AG08396 (cell line): ENCODE data around the gene CADPS2.

Experiments
- DNase-seq: peaks from one replicate; pipeline ENCODE4 v3.0.0; 2012; ENCODE audit warnings: low spot score, mixed read lengths

CADPS2 gene

GRCh38 chr7:122448893-122449589 lies 437.2 kb downstream of the CADPS2 start:
- no peak for DNase-seq

- no peak for DNase-seq
Observed at GRCh38 chr7:122442929-122443328, 443.3 kb downstream of the CADPS2 start.

- DNase-seq, result no peak
Observed at GRCh38 chr7:122438492-122438891, 447.8 kb downstream of the CADPS2 start.

GRCh38 chr7:122438006-122438405 lies 448.3 kb downstream of the CADPS2 start:
- no peak for DNase-seq

- no peak for DNase-seq
Observed at GRCh38 chr7:122433765-122434164, 452.5 kb downstream of the CADPS2 start.

- no peak for DNase-seq
Observed at GRCh38 chr7:122430710-122431109, 455.6 kb downstream of the CADPS2 start.

GRCh38 chr7:122429926-122430325 lies 456.3 kb downstream of the CADPS2 start:
- no peak for DNase-seq

- DNase-seq, result no peak
Observed at GRCh38 chr7:122425731-122426130, 460.5 kb downstream of the CADPS2 start.

GRCh38 chr7:122423591-122423990 lies 462.7 kb downstream of the CADPS2 start:
- DNase-seq, result no peak

GRCh38 chr7:122416336-122416735 lies 469.9 kb downstream of the CADPS2 start:
- no peak for DNase-seq

GRCh38 chr7:122415510-122415909 lies 470.8 kb downstream of the CADPS2 start:
- no peak for DNase-seq

GRCh38 chr7:122413339-122413738 lies 472.9 kb downstream of the CADPS2 start:
- no peak for DNase-seq

GRCh38 chr7:122412883-122413282 lies 473.4 kb downstream of the CADPS2 start:
- DNase-seq, result peak; percentile 7

- DNase-seq, result no peak
Observed at GRCh38 chr7:122412441-122412840, 473.8 kb downstream of the CADPS2 start.

- DNase-seq, result no peak
Observed at GRCh38 chr7:122407195-122407594, 479.1 kb downstream of the CADPS2 start.

GRCh38 chr7:122403113-122403512 lies 483.1 kb downstream of the CADPS2 start:
- DNase-seq, result no peak

- no peak for DNase-seq
Observed at GRCh38 chr7:122402235-122402634, 484.0 kb downstream of the CADPS2 start.

- no peak for DNase-seq
Observed at GRCh38 chr7:122397381-122397780, 488.9 kb downstream of the CADPS2 start.

GRCh38 chr7:122394512-122394911 lies 491.7 kb downstream of the CADPS2 start:
- DNase-seq, result no peak

- DNase-seq, result no peak
Observed at GRCh38 chr7:122384528-122384927, 501.7 kb downstream of the CADPS2 start.

- DNase-seq, result no peak
Observed at GRCh38 chr7:122383934-122384333, 502.3 kb downstream of the CADPS2 start.

- no peak for DNase-seq
Observed at GRCh38 chr7:122380992-122381391, 505.3 kb downstream of the CADPS2 start.

- no peak for DNase-seq
Observed at GRCh38 chr7:122379491-122379890, 506.8 kb downstream of the CADPS2 start.

- DNase-seq, result no peak
Observed at GRCh38 chr7:122369756-122370155, 516.5 kb downstream of the CADPS2 start.
